Hepatocyte (in vitro differentiated cells): ENCODE data around the gene TMEM141.

ENCODE experiments used
- CTCF ChIP-seq: fragments of 200-600 bp; sonication (generic); IDR thresholded peaks from 2 replicates; pipeline ENCODE4 v1.5.1; 2016; ENCODE audit warnings: antibody characterized with exemption, mild to moderate bottlenecking; ENCODE audit not compliant: poor library complexity
- EZH2 ChIP-seq: fragments of 200-600 bp; sonication (generic); IDR thresholded peaks from 2 replicates; pipeline ENCODE4 v1.6.1; 2016; ENCODE audit warnings: antibody characterized with exemption, mild to moderate bottlenecking, borderline replicate concordance
- EZH2phosphoT487 ChIP-seq: fragments of 200-600 bp; sonication (generic); IDR thresholded peaks from one replicate; pipeline ENCODE4 v1.6.1; 2018; ENCODE audit warnings: antibody characterized with exemption, mild to moderate bottlenecking, low read depth, moderate library complexity; ENCODE audit not compliant: unreplicated experiment, severe bottlenecking

GRCh38 chr9:136829981-136830885, 39.1 kb downstream of the TMEM141 start:
- TF ChIP-seq CTCF (no peak), EZH2phosphoT487 (no peak), EZH2 (no peak)
